ENCODE measurements around the gene GADL1.
A peak's percentile ranks its signal among the peaks of the same experiment; 100 is the strongest.

GADL1 gene

GRCh38 chr3:30893678-30894325 lies 659 bp downstream of the GADL1 start:
- ATAC-seq, result peak; percentile 35
- TF ChIP-seq CREB5 (CRISPR knock-in tag; IDR thresholded peaks at IDR 0.05; ENCODE audit: low read depth) (no peak), OSR1 (CRISPR knock-in tag; IDR thresholded peaks at IDR 0.05) (no peak), TSHZ2 (CRISPR knock-in tag; IDR thresholded peaks at IDR 0.05) (no peak), ZFP30 (CRISPR knock-in tag; IDR thresholded peaks at IDR 0.05) (no peak), ZNF70 (CRISPR knock-in tag; IDR thresholded peaks at IDR 0.05) (no peak), RARB (CRISPR knock-in tag; IDR thresholded peaks at IDR 0.05) (no peak), ZFP3 (CRISPR knock-in tag; IDR thresholded peaks at IDR 0.05) (no peak), ZNF565 (CRISPR knock-in tag; conservative IDR thresholded peaks at IDR 0.05; ENCODE audit: low read depth) (no peak), ARNTL (CRISPR knock-in tag; IDR thresholded peaks at IDR 0.05; ENCODE audit: borderline replicate concordance, low read depth) (no peak), ZNF8 (CRISPR knock-in tag; IDR thresholded peaks at IDR 0.05) (no peak), ZC3H10 (CRISPR knock-in tag; IDR thresholded peaks at IDR 0.05) (no peak), CSDC2 (CRISPR knock-in tag; IDR thresholded peaks at IDR 0.05) (no peak), POU6F1 (CRISPR knock-in tag; IDR thresholded peaks at IDR 0.05; ENCODE audit: borderline replicate concordance, low read depth) (no peak), ESRRG (CRISPR knock-in tag; IDR thresholded peaks at IDR 0.05) (no peak), TOX (CRISPR knock-in tag; IDR thresholded peaks at IDR 0.05; ENCODE audit: borderline replicate concordance) (no peak)

GRCh38 chr3:30890907-30891306 lies 3.6 kb downstream of the GADL1 start:
- ATAC-seq, result no peak
- TF ChIP-seq SNAI2 (CRISPR knock-in tag; IDR thresholded peaks at IDR 0.05) (no peak), PPARA (CRISPR knock-in tag; IDR thresholded peaks at IDR 0.05; ENCODE audit: borderline replicate concordance) (no peak), ZFP3 (CRISPR knock-in tag; IDR thresholded peaks at IDR 0.05) (no peak), BACH2 (CRISPR knock-in tag; IDR thresholded peaks at IDR 0.05; ENCODE audit: borderline replicate concordance) (no peak), ZNF70 (CRISPR knock-in tag; IDR thresholded peaks at IDR 0.05) (no peak), PATZ1 (CRISPR knock-in tag; IDR thresholded peaks at IDR 0.05; ENCODE audit: borderline replicate concordance) (no peak), POU6F1 (CRISPR knock-in tag; IDR thresholded peaks at IDR 0.05; ENCODE audit: borderline replicate concordance, low read depth) (no peak), CREB5 (CRISPR knock-in tag; IDR thresholded peaks at IDR 0.05; ENCODE audit: low read depth) (no peak), ZNF565 (CRISPR knock-in tag; conservative IDR thresholded peaks at IDR 0.05; ENCODE audit: low read depth) (no peak), ZC3H10 (CRISPR knock-in tag; IDR thresholded peaks at IDR 0.05) (no peak), GLIS3 (CRISPR knock-in tag; IDR thresholded peaks at IDR 0.05) (no peak), ISL1 (CRISPR knock-in tag; IDR thresholded peaks at IDR 0.05) (no peak), ESRRG (CRISPR knock-in tag; IDR thresholded peaks at IDR 0.05) (no peak)

All from SK-N-SH treated with all-trans-retinoic acid at 6 μM for 48 hours (cell line).